COLO829 (cell line): ENCODE data around the gene ZNF385A.

ENCODE experiments used
- DNase-seq: peaks from one replicate; pipeline ENCODE4 v3.0.0; 2012; ENCODE audit warnings: low spot score

ZNF385A gene

GRCh38 chr12:54415221-54415929 is 30.8 kb upstream of the ZNF385A start:
- DNase-seq: no peak

GRCh38 chr12:54413284-54414190 is 29.0 kb upstream of the ZNF385A start:
- DNase-seq: no peak

GRCh38 chr12:54412786-54413185 is 28.3 kb upstream of the ZNF385A start:
- DNase-seq: no peak

GRCh38 chr12:54412348-54412747 is 27.8 kb upstream of the ZNF385A start:
- no peak for DNase-seq

- peak; percentile 72 for DNase-seq
Observed at GRCh38 chr12:54411391-54412241, 27.1 kb upstream of the ZNF385A start.

- DNase-seq: no peak
Observed at GRCh38 chr12:54409267-54409666, 24.7 kb upstream of the ZNF385A start.

GRCh38 chr12:54407183-54407905 is 22.8 kb upstream of the ZNF385A start:
- no peak for DNase-seq

GRCh38 chr12:54405573-54405972 is 21.0 kb upstream of the ZNF385A start:
- no peak for DNase-seq

- no peak for DNase-seq
Observed at GRCh38 chr12:54405106-54405505, 20.6 kb upstream of the ZNF385A start.

GRCh38 chr12:54404061-54405004 is 19.8 kb upstream of the ZNF385A start:
- DNase-seq: peak; percentile 62

GRCh38 chr12:54401119-54401518 is 16.6 kb upstream of the ZNF385A start:
- no peak for DNase-seq

- peak; percentile 88 for DNase-seq
Observed at GRCh38 chr12:54398995-54399793, 14.7 kb upstream of the ZNF385A start.

GRCh38 chr12:54398218-54398617 is 13.7 kb upstream of the ZNF385A start:
- DNase-seq: no peak

- DNase-seq: no peak
Observed at GRCh38 chr12:54397157-54397556, 12.6 kb upstream of the ZNF385A start.

- DNase-seq: no peak
Observed at GRCh38 chr12:54395545-54395944, 11.0 kb upstream of the ZNF385A start.

GRCh38 chr12:54394986-54395385 is 10.5 kb upstream of the ZNF385A start:
- DNase-seq: no peak

- peak; percentile 59 for DNase-seq
Observed at GRCh38 chr12:54394281-54394719, 9.8 kb upstream of the ZNF385A start.

GRCh38 chr12:54393743-54394142 is 9.2 kb upstream of the ZNF385A start:
- DNase-seq: no peak

GRCh38 chr12:54393207-54393609 is 8.7 kb upstream of the ZNF385A start:
- DNase-seq: no peak
